NCI-H1436 (cell line): ENCODE data around the gene LRRC3C.
"Not testable (repeated sequence)": the region's sequence is repeated elsewhere in the genome, so short reads cannot be mapped to it uniquely, and the experiment has no call there.

ENCODE experiments used
- DNase-seq: peaks from one replicate; lab custom pipeline; 2025; lab: John Stamatoyannopoulos, UW

LRRC3C gene

DNA sequence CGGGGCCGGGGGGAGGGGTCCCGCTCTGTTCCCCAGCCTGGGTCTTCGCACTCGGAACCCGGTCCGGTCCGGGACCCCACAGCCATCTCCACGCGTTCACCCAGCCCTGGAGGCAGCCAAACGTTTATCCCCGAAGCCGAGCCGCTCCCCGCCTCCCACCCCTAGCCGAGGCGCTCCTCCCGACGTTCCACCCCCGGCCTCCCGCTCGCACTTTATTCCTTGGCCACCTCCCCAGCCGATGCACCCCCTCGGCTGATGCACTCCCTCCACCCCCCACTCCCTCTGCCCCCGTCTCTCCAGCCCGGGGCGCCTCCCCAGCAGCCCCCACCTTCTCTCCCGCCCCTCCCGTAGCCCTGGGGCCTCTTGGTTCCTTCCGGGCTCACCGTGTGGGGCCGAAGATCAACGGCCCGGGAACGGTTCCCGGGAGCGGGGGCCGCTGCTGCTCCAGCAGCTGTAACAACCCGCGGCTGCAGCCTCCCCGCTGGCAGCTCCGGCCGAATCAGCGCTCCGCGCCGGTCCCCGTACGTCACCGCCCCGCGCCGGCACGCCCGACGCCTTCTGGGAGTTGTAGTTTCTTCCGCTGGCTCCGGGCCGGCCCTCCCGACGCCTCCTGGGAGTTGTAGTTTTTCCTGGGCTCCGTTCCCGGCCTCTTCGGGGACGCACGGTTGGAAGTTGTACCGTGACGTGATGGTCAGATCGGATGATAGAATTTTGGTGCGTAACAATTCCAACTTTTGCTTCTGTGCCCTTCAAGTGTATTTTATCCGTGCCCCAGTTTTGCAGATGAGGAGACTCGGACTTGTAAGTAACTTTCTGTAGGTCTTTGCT is at the start of gene LRRC3C, which contains the start of gene ORMDL3:
Gene LRRC3C (plus strand): TSS at position 632 of the 828 bp plus-strand sequence. CDS start 13,792 bp downstream, outside the sequence.
Gene ORMDL3 (minus strand): TSS at position 501 of the 828 bp plus-strand sequence. CDS start 3,398 bp downstream, outside the sequence.
- DNase-seq: peak; percentile 91

GRCh38 chr17:39886102-39886501 is 41.4 kb upstream of the LRRC3C start:
- not testable (repeated sequence) for DNase-seq

- DNase-seq: no peak
Measured at GRCh38 chr17:39887078-39887477, 40.5 kb upstream of the LRRC3C start.

- DNase-seq: no peak
Measured at GRCh38 chr17:39889200-39889599, 38.3 kb upstream of the LRRC3C start.

- DNase-seq: no peak
Measured at GRCh38 chr17:39894681-39895376, 32.7 kb upstream of the LRRC3C start.

DNA sequence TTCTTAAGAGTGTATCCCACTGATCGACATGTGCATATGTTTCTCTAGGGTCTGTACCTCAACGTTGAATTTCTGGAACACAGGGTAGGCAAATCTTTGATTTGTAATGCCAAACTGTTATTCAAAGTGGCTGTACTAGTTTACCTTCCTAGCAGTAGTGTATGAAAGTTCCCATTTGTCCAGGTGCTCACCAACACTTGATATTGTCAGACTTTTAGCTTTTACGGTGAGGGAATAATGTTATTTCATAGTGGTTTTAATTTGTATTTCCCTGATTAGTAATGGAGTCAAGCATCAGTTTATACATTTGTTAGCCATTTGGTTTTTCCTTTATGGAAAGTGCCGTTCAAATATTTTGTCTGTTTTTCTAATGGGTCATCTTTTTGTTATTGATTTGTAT is 29.4 kb upstream of the LRRC3C start:
- no peak for DNase-seq

DNA sequence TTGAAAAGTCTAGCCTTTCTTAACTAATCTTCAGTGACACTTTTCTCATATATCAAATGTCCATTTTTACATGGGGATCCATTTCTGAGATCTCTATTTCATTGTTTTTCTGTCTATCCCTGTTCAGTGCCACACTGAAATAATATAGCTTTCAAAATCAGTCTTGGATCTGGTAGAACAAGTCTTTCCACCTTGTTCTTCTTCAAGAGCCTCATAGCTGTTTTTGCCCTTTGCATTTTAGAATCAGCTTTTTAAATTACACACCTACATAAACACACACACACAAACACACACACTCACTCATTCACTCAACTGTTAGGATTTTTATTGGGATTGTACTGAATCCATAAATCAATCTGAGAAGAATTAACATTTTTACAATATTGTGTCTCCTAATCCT is 28.3 kb upstream of the LRRC3C start:
- no peak for DNase-seq

DNA sequence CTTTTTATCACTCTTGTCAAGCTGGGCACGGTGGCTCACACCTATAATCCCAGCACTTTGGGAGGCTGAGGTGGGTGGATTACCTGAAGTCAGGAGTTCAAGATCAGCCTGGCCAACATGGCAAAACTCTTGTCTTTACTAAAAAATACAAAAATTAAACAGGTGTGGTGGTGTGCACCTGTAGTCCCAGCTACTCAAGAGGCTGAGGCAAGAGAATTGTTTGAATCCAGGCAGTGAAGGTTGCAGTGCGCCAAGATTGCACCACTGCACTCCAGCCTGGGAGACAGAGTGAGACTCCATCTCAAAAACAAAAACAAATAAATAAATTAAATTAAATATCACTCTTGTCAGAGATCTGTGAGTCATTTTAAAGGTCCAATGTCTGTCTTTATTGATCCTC is 25.5 kb upstream of the LRRC3C start:
- not testable (repeated sequence) for DNase-seq

DNA sequence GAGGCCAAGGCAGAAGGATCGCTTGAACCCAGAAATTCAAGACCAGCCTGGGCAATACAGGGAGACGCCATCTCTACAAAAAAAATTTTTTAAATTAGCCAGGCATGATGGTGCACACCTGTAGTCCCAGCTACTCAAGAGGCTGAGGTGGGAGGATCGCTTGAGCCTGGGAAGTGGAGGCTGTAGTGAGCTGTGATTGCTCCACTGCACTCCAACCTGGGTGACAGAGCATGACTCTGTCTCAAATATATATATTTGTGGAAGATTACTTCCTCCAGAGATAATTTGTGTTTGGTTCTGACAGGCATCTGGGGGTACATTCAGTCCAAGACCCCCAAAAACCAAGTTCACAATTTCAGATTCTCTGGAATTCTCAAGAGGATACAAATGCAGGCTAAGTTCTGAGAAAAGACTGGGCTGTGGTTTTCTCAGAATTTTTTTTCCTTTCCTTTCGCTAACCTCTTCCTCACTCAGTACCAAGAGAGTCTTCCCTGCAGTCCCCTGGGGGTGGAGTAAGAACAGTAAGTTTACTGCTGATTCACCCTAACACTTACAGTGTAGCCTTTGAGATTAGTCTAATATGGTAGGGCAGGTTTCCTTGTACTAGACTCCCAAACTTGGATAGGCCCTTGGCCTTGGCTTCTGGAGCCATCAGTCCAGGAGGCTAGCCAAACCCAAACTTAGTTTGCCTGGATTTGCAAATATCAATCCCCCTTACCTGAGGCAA is 24.2 kb upstream of the LRRC3C start:
- no peak for DNase-seq

DNA sequence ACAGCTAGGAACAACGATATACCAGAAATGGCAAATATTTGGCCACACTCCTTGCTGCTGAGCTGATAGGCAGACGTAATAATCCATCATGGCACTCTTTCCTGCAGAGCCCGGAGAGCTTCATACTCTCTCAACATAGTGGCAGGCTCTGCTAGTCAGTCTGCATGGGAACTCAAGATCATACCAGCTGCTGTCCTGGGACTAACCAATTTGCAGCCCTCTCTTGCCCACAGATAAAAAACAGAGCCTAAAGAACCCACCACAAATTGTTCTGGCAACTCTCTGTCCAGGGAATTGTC is 22.6 kb upstream of the LRRC3C start:
- DNase-seq: no peak

DNA sequence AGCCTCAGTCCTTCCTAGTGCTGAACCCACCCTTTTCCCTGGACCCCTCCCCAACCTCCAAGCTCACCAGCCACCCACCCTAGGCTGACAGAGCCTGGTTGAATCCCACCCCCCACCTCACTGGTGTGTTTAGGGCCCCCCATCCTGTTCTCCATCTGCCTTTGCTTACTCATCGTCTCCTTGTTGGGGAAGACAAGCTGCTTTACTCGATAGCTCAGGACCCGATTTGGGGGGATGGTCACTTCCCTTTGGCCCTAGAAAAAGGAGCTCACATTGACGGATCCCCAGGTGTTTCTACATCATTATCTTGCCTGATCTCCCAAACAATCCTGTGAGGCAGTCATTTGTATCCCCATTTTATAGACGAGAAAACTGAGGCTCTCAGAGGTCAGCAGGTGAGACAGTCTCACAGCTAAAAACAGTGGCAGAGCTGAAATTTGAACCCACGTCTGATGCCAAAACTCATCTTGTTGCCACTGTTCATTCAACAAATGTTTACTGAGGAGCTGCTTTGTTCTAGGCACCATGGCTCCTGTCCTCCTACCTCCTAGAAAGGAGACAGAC is 18.7 kb upstream of the LRRC3C start:
- DNase-seq: no peak

DNA sequence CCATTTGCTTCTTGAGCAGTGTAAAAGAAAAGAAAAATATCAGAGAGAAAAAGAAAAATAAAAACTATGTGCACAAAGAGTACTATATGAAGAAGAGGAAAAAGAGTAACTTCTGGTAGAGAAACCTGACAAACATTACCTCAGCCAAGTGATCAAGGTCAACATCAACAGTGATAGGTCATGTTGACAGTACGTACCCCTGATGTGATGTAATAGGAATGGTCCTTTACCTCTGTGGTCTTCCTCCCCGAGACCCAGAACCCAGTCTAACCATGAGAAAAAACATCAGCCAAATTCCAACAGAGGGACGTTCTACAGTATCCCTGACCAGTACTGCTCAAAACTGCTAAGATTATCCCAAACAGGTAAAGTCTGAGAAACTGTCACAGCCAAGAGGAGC is 13.5 kb upstream of the LRRC3C start:
- DNase-seq: no peak

DNA sequence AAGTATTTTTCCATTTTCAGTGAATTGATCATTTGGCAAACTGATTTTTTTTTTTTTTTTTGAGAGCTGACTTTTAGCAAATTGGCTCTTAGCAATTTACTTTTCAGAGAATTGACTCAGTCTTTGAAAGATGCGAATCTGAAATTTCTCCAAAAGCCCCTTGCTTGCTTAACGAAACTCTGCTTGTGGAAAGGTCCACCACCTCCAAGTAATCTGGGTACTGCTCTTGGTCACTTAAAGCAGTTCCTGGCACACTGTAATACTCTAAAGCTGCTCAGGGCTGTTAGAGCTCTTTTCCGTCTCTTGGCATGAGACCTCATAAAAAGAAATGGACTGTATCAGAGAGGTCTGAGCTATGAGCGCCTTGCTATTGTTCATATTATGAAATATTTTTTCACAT is 12.0 kb upstream of the LRRC3C start:
- DNase-seq: no peak

DNA sequence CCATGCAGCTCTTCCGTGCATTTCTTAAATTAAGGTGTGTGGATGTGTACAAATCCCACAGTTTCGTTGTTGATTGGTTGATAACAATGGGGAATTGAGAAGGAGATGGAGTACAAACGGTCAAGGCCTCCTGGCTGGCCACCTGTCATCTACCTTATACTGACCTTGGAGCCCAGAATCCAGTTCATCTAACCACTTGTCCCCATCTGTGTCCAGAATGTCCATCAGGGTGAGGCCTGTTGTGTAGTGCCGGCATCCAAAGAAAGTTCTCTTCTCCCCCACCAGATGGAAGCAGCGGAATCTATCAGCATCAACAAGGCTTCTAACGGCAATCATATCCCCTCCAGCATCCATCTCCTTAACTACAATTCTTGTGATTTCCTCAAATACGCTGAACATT is 10.6 kb upstream of the LRRC3C start:
- DNase-seq: no peak

DNA sequence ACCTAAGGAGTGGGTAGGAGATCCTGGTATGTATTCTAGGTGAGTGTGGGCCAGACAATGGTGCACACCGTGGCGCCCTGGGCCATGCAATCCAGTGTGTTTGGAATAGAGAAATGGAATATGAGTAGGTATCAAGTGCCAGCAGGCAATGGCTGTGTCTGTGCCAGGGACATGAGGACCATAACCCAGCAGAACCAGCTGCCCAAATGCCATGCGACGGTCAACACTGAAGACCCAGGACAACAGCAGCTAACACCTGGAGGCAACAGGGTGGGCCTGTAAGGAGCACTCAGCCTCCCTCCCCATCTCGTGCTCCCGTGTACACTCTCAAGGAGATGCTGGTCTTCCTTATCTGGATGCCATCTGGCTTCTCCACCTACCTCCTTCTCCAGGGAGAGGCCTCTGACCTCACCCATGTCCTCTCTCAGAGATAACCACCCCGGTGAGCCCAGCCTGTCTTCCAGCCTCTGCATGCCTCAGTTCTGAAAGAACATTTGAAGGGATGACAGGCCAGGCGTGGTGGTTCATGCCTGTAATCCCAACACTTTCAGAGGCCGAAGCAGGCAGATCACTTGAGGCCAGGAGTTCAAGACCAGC is 8.3 kb upstream of the LRRC3C start:
- no peak for DNase-seq

- DNase-seq: no peak
Measured at GRCh38 chr17:39920218-39921210, 7.0 kb upstream of the LRRC3C start.

DNA sequence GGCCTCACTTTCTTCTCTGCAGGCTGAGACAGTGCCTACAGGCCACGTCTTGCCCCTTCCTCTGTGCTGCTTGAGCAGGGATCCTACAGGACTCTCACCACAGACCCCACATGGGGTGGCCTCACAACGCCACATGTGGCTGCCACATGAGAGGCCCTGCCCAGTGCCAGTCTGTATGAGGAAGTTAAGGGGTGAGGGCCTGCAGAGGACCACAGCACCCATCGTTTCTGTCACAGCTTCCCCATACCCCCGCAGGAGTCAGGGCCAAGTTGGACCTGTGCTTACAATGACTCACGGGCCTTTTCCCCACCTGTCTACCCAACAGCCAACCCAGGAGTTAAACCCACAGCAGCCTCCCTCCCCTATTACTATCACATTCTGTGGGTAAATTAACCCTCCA is 6.2 kb upstream of the LRRC3C start:
- DNase-seq: no peak

- no peak for DNase-seq
Measured at GRCh38 chr17:39922006-39922405, 5.5 kb upstream of the LRRC3C start.

GRCh38 chr17:39923230-39923629 is 4.3 kb upstream of the LRRC3C start:
- DNase-seq: no peak

DNA sequence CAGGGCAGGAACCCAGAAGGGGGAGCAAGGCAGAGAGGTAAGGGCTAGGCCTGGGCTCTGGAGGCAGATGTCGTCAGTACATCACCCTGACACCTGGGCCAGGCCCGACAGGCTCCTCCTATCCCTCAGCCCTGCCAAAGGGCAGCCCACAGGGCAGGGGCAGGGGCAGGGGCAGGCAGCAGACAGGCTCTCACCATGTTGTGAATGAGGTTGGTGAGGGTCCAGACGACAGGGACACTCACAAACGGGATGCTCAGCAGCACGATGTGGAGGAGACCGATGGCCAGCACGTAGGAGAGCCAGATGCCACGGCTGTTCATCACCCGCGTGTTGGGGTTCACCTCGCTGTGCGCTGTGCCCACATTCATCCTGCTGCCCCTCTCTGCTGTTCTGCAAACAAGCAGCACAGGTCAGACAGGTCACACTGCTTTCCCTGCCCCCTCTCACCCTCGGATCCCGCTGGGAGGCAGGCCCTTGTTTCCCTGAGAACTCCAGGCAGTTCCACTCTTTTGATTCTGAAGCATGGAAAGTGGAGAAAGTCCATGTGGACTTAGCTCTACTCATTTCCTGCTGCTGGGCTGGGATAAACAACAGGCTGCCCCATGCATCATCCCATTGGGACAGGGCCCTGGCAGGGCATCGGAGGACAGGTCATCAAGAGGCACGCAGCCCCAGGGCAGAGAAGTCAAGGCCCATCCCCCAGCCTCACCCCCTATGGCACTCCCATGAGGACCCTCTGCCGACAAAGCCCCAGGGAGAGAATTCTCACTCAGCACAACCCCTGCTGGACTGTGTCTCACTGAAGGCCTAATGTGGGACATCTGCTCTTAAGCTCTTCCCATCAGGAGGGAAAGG is 3.5 kb upstream of the LRRC3C start:
- no peak for DNase-seq
